CD14-positive monocyte (primary cell): Measurements from ENCODE around the gene FAP. TPM values are rescaled to one million over a fixed set of nuclear protein-coding genes. Genes with fewer than 3 reads are reported as not detected.

Source experiments
- DNase-seq, 3 donors: peaks; one replicate each; pipeline ENCODE4 v3.0.0-alpha.2; 2011 to 2022
- H2AFZ ChIP-seq: 2 replicates; pipeline ENCODE4 v1.6.0; 2012; ENCODE audit warnings: mild to moderate bottlenecking, low read depth, low read length, inconsistent platforms; ENCODE audit not compliant: insufficient read depth, poor library complexity, severe bottlenecking
- H3K27ac ChIP-seq, 2 donors: 1 replicate in 1 of 2; 2 replicates in 1 of 2; pipeline ENCODE4 v1.5.1; 2012 to 2013; ENCODE audit warnings: low read length in 2 of 2, control low read depth in 1 of 2, inconsistent platforms in 1 of 2, low read depth in 1 of 2, mild to moderate bottlenecking in 1 of 2
- H3K27me3 ChIP-seq, 2 donors: one replicate each; pipeline versions ENCODE4 v1.6.0 to v1.6.1; 2011 to 2013; ENCODE audit warnings: low read length in 2 of 2; ENCODE audit not compliant: control insufficient read depth in 2 of 2, insufficient read depth in 2 of 2
- H3K36me3 ChIP-seq, 2 donors: replicated peaks in 1 of 2; 1 replicate in 1 of 2; 2 replicates in 1 of 2; pipeline versions ENCODE4 v1.5.1 to v1.6.1; 2012 to 2013; ENCODE audit warnings: low read length in 2 of 2, control low read depth in 1 of 2, inconsistent platforms in 1 of 2, mild to moderate bottlenecking in 1 of 2; ENCODE audit not compliant: insufficient read depth in 2 of 2, control insufficient read depth in 1 of 2
- H3K4me1 ChIP-seq, 2 donors: 1 replicate in 1 of 2; 2 replicates in 1 of 2; pipeline versions ENCODE4 v1.5.1 to v1.6.1; 2012 to 2013; ENCODE audit warnings: low read length in 2 of 2, control low read depth in 1 of 2, inconsistent platforms in 1 of 2, mild to moderate bottlenecking in 1 of 2, moderate library complexity in 1 of 2; ENCODE audit not compliant: insufficient read depth in 2 of 2, control insufficient read depth in 1 of 2
- H3K4me2 ChIP-seq: replicated peaks from 2 replicates; pipeline ENCODE3; 2012; ENCODE audit warnings: low read length, moderate library complexity, mild to moderate bottlenecking; ENCODE audit not compliant: poor library complexity, severe bottlenecking; ENCODE audit errors: extremely low read depth
- H3K4me3 ChIP-seq, 3 experiments: fragments of 200-600 bp in 1 of 3; sonication (generic) in 1 of 3; replicated peaks in 1 of 3; 1 replicate in 2 of 3; 2 replicates in 1 of 3; pipeline ENCODE4 v1.5.1; 2011 to 2013; ENCODE audit warnings: low read length in 3 of 3, mild to moderate bottlenecking in 3 of 3, control low read depth in 2 of 3, low read depth in 2 of 3, inconsistent platforms in 1 of 3, moderate library complexity in 1 of 3
- H3K79me2 ChIP-seq: 2 replicates; pipeline ENCODE4 v1.6.0; 2012; ENCODE audit warnings: mild to moderate bottlenecking, control low read depth, inconsistent platforms, low read length, moderate library complexity; ENCODE audit not compliant: insufficient read depth
- H3K9ac ChIP-seq: 2 replicates; pipeline ENCODE4 v1.6.0; 2017; ENCODE audit warnings: low read length, mild to moderate bottlenecking; ENCODE audit not compliant: insufficient read depth, poor library complexity, severe bottlenecking
- H3K9me3 ChIP-seq, 2 donors: replicated peaks in 1 of 2; 1 replicate in 1 of 2; 2 replicates in 1 of 2; pipeline versions ENCODE4 v1.5.1 to v1.6.1; 2012 to 2013; ENCODE audit warnings: low read length in 2 of 2, control low read depth in 1 of 2; ENCODE audit not compliant: control insufficient read depth in 1 of 2, insufficient read depth in 1 of 2
- H4K20me1 ChIP-seq: 2 replicates; pipeline ENCODE4 v1.6.0; 2012; ENCODE audit warnings: mild to moderate bottlenecking, low read length, control low read depth, moderate library complexity; ENCODE audit not compliant: insufficient read depth
- H3K27ac Mint-ChIP-seq, 7 donors: one replicate each; pipeline ENCODE4 v1.8.0; 2020; ENCODE audit warnings: mild to moderate bottlenecking in 7 of 7, mixed read lengths in 7 of 7, moderate library complexity in 6 of 7, inconsistent platforms in 2 of 7
- H3K27me3 Mint-ChIP-seq, 3 donors: one replicate each; pipeline ENCODE4 v1.8.0; 2021 to 2022; ENCODE audit warnings: low read depth in 3 of 3, mild to moderate bottlenecking in 3 of 3, mixed read lengths in 3 of 3, moderate library complexity in 3 of 3, inconsistent platforms in 1 of 3
- H3K36me3 Mint-ChIP-seq, 2 donors: one replicate each; pipeline ENCODE4 v1.8.0; 2020; ENCODE audit warnings: mixed read lengths in 2 of 2, inconsistent platforms in 1 of 2, mild to moderate bottlenecking in 1 of 2
- H3K4me1 Mint-ChIP-seq: one replicate; pipeline ENCODE4 v1.8.0; 2020; ENCODE audit warnings: mild to moderate bottlenecking, mixed read lengths
- H3K4me3 Mint-ChIP-seq, 2 donors: one replicate each; pipeline ENCODE4 v1.8.0; 2020; ENCODE audit warnings: mild to moderate bottlenecking in 2 of 2, mixed read lengths in 2 of 2, moderate library complexity in 1 of 2
- H3K9me3 Mint-ChIP-seq, 7 donors: one replicate each; pipeline ENCODE4 v1.8.0; 2020 to 2022; ENCODE audit warnings: mixed read lengths in 7 of 7, mild to moderate bottlenecking in 6 of 7, moderate library complexity in 6 of 7, inconsistent platforms in 2 of 7
- CTCF ChIP-seq: fragments of 200-600 bp; IDR thresholded peaks from one replicate; pipeline ENCODE4 v1.8.0; 2022; ENCODE audit warnings: antibody characterized with exemption, mild to moderate bottlenecking
- WGBS: methylation state at CpG from one replicate; pipeline ENCODE4 v1.1.5; 2013; ENCODE audit warnings: missing lambda C conversion rate; ENCODE audit not compliant: insufficient coverage; 5-methylcytosine and 5-hydroxymethylcytosine counted together
- intact Hi-C, 2 donors: fragments of 100-400 bp; cut with micrococcal nuclease; formaldehyde crosslinking; loops; one replicate each; pipeline versions ENCODE4 v1.15.0 to v1.15.1; 2023
- polyA plus RNA-seq, 3 donors: library from polyadenylated mRNA; depleted of rRNA in 1 of 3; unstranded in 2 of 3; stranded (reverse) in 1 of 3; fragments of 300-500 nt in 2 of 3; fragments of >200 nt in 1 of 3; fragmentation: Illumina TruSeq in 2 of 3; gene quantifications; 1 replicate in 2 of 3; 2 replicates in 1 of 3; pipeline ENCODE4 v1.2.3, GENCODE V29; 2012 to 2021

FAP gene
- polyA plus RNA-seq, 3 donors, result not detected

- no peak for TF ChIP-seq CTCF
- H3K4me3 ChIP-seq, result no peak overlapping the region
- H3K9me3 ChIP-seq, result no peaks in the 10 kb centered on the region
- no peaks in the 10 kb centered on the region for H3K79me2 ChIP-seq
- H3K4me3 Mint-ChIP-seq, result no peak overlapping the region
- H3K9me3 Mint-ChIP-seq, result no peaks in the 10 kb centered on the region
- no peaks in the 10 kb centered on the region for H3K36me3 ChIP-seq
- no peak overlapping the region for H2AFZ ChIP-seq
- H3K9ac ChIP-seq, result no peak overlapping the region
- no peaks in the 10 kb centered on the region for H4K20me1 ChIP-seq
- no peak for DNase-seq
- H3K4me2 ChIP-seq, result no peak overlapping the region
- peaks cover 0 to 6% of the 10 kb centered on the region in 2 donors for H3K27me3 ChIP-seq
- H3K4me1 ChIP-seq, result no peaks in the 10 kb centered on the region
- H3K4me1 Mint-ChIP-seq, result peaks cover 5% of the 10 kb centered on the region
- intact Hi-C loops, result no loop called here
- peaks cover 5 to 6% (median 5%) of the 10 kb centered on the region in 3 donors for H3K27me3 Mint-ChIP-seq
- no peaks in the 10 kb centered on the region for H3K36me3 Mint-ChIP-seq
- WGBS, result 85% methylated on average over 4 of the region's 8 CpGs
- H3K27ac Mint-ChIP-seq, result no peak overlapping the region
- H3K27ac ChIP-seq, result no peak overlapping the region
Observed at GRCh38 chr2:162149940-162150339, 93.3 kb downstream of the FAP start.

GRCh38 chr2:162149466-162149865, 93.8 kb downstream of the FAP start:
- H3K36me3 Mint-ChIP-seq, result no peaks in the 10 kb centered on the region
- Histone ChIP-seq H3K27me3 (peaks cover 0 to 6% of the 10 kb centered on the region in 2 donors), H3K79me2 (no peaks in the 10 kb centered on the region), H2AFZ (no peak overlapping the region), H3K9ac (no peak overlapping the region), H4K20me1 (no peaks in the 10 kb centered on the region), H3K36me3 (no peaks in the 10 kb centered on the region), H3K27ac (no peak overlapping the region), H3K4me2 (no peak overlapping the region), H3K9me3 (no peaks in the 10 kb centered on the region), H3K4me3 (no peak overlapping the region), H3K4me1 (no peaks in the 10 kb centered on the region)
- no peaks in the 10 kb centered on the region for H3K9me3 Mint-ChIP-seq
- TF ChIP-seq CTCF, result no peak
- H3K27me3 Mint-ChIP-seq, result peaks cover 4 to 6% (median 5%) of the 10 kb centered on the region in 3 donors
- H3K4me3 Mint-ChIP-seq, result no peak overlapping the region
- WGBS, result no CpG with 5 or more reads among the region's 2 CpGs
- intact Hi-C loops, result no loop called here
- H3K4me1 Mint-ChIP-seq, result peaks cover 5% of the 10 kb centered on the region
- no peak for DNase-seq
- no peak overlapping the region for H3K27ac Mint-ChIP-seq
